Daoy (cell line): ENCODE measurements around the gene KHDRBS2. TPM values are rescaled to one million over a fixed set of nuclear protein-coding genes. Genes with fewer than 3 reads are reported as not detected.
"Not testable (repeated sequence)": the region's sequence is repeated elsewhere in the genome, so short reads cannot be mapped to it uniquely, and the experiment has no call there.

Experiments used
- DNase-seq: peaks from one replicate; pipeline ENCODE4 v3.0.0-alpha.2; 2015; ENCODE audit warnings: low read depth
- total RNA-seq: library from RNA; depleted of rRNA; stranded (reverse); fragments of >200 nt; shearing (Covaris generic); gene quantifications from 2 replicates; pipeline ENCODE4 v1.2.3, GENCODE V29; 2014

Gene KHDRBS2
- total RNA-seq, 1 experiment from 2014 or later, result not detected

DNA sequence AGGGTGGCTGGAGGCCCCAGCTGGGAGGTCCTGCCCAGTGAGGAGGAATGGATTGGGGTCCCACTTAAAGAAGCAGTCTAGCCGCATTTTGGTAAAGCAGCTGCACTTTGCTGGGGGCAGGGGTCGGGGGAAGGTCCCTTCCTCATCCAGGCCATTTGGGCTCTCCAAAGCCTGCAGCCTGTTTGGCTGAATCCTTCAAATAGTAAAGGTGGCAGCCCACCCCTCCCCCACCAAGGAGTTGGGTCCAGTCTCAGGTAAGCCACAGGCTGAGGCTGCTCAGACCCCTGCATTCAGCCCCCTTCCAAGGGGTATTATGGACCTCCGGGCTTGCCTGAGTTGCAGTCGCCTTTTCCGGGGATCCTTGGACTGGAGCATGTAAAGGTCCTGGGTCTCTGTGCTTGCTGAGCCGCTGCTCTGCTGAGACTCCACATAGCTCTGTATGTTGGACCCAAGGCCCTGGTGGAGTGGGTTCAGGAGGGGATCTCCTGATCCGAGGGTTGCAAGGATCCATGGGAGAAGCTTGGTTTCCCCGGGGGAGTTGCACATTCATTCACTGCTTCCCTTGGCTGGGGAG, 417.4 kb downstream of the KHDRBS2 start:
- no peak for DNase-seq

DNA sequence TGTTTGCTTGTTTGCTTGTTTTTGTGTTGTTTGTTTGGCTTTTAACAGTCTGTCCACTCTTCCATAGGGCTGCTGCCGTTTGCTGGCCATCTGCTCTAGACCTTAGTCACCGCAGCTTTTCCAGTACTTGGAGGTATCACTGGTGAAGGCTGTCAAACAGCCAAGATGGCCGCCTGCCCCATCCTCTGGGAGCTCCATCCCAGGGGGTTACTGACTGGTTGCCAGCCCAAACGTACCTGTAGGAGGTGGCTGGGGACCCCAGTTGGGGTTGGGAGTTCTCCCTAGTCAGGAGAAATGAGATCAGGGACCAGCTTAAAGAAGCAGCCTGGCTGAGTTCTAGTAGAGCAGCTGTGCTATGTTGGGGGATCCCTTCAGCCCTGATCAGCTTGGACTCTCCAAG, 418.4 kb downstream of the KHDRBS2 start:
- DNase-seq, result no peak

DNA sequence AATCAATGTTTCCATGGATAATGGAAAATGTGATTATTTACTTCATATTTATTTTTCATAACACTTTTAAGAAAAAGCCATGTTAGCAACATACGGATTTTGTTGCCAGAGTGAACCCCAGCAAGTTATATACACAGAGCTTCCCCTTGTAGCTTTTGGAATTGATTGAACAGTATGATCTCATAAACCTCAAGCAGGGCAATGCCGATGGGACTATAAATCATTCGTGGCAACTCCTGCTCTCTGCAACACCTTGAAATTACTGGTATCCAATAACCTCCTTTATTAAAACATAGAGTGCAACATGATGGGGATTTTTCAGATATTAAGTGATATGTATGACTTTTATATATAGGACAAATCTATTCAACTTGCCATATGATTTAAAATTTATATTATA, 428.5 kb downstream of the KHDRBS2 start:
- no peak for DNase-seq

- DNase-seq, result no peak
These were observed 444.1 kb downstream of the KHDRBS2 start for GRCh38 chr6:61841958-61842357.

- no peak for DNase-seq
These were observed 450.8 kb downstream of the KHDRBS2 start for GRCh38 chr6:61835237-61835636.

DNA sequence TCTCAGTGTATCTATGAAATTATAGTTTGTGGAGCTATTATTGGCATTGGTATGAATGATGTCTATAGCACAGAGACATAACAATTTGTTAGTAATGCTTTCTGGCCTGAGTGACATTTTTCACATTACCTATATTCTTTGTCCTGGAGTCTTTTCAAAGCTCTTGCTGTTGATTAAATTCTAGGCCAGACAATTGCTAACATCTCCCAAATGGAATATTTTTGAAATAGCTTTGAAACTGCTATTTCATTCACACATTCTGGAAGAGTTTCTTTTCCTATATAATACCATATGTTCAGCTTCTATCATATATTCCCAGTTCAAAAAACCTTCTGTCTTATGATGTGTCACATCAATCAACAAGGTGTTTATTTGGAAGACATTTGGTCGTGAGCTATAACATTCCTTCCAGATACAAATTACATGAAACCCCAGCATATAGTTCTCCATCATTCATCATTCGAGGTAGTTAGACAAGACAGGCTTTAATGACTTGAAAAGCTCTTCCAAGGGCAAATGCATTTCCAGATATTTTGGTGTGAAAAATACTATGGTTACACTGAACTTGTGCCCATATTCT, 452.8 kb downstream of the KHDRBS2 start:
- no peak for DNase-seq

DNA sequence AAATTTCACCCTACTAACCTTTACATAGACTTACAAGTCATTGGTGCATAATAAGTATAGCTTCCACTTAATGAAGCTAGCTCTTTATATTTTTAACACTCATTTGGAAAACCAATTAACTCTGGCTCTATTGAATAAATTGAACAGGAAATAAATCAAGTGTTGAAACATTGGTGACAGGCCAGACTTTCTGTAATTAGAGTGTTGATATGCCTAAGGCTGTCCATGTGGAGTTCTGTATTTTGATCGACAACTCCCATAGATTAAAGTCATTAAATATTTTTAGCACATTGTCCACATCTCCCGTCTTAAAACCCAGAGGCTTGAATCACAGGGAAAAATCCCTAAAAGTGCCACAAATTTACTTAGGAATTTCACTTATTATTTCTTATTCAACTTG, 468.3 kb downstream of the KHDRBS2 start:
- no peak for DNase-seq

- no peak for DNase-seq
These were observed 476.0 kb downstream of the KHDRBS2 start for GRCh38 chr6:61810047-61810446.

GRCh38 chr6:61809004-61809595, 476.9 kb downstream of the KHDRBS2 start:
- DNase-seq, result no peak

GRCh38 chr6:61787998-61788397, 498.0 kb downstream of the KHDRBS2 start:
- no peak for DNase-seq

- not testable (repeated sequence) for DNase-seq
These were observed 516.6 kb downstream of the KHDRBS2 start for GRCh38 chr6:61769446-61769845.

DNA sequence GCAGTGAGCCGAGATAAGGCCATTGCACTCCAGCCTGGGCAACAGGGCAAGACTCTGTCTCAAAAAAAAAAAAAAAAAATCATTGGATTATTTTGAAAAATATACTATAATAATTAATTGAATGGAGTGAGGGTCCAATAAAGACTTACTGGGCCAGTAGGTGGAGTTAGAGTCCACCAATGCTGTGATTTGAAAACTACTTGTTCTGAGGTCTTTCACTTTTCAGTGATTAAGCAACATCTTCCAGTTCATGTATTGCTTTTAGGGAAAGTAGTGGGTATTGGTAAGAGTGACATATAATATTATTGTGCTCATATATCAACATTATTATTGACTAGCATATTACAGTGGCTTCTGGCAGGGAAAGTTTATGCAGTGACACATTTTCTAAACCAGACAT, 530.3 kb downstream of the KHDRBS2 start:
- no peak for DNase-seq

GRCh38 chr6:61751986-61752385, 534.0 kb downstream of the KHDRBS2 start:
- no peak for DNase-seq

GRCh38 chr6:61745994-61746393, 540.0 kb downstream of the KHDRBS2 start:
- no peak for DNase-seq

DNA sequence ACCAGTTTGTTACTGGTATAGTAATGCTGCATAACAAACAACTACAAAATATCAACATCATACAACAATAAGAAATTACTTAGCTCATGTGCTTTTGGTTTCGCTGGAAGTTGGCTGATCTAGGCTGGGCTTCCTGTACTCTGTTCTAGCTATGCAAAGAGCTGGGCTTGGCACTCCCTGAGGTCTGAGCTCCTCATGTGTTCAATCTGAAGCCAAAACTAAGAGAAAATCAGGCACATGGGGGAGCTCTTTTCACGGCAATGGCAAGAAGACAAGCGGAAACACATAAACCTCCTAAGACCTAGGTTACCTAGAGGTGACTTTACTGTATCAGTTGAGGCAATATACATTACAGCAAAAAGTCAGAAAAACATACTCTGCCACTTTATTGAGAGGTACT, 574.2 kb downstream of the KHDRBS2 start:
- DNase-seq, result no peak

DNA sequence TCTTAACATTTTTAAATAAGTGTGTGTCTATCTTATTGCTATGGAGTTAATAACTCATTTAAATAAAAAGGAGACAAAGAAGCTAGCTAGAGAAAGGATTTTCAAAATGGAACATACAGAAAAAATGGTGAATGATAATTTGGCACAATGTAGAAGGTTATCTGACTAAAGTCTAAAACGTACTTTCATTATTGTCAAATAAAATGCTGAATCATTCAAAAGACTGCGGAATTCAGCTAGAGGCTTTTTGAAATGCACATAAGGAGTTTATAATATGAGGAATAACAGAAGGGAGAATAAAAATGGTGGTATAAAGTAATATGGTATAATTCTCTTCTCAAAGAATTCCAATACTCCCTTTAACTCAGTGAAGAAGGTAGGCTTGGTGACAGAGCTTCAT, 597.9 kb downstream of the KHDRBS2 start:
- DNase-seq, result no peak

DNA sequence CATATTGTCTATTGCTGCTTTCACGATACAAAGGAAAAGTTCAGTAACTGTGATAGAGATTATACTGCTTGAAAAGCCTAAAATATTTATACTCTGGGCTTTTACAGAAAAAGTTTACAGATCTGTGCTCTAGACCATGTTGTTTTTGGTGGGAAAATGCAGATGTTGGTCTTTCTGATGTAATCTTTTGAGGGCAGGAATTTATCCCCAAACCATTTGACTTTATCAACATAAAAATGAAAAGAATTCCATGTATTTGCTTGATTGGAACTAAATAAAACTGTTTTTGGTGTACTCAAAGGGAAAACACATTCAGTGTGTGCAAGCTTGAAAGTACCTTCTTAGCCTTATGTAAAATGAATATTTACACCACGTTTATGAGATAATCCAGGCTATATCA, 603.5 kb downstream of the KHDRBS2 start:
- no peak for DNase-seq

- no peak for DNase-seq
These were observed 606.4 kb downstream of the KHDRBS2 start for GRCh38 chr6:61679625-61680024.

GRCh38 chr6:61675734-61676133, 610.3 kb downstream of the KHDRBS2 start:
- DNase-seq, result no peak

GRCh38 chr6:61649845-61650244, 636.2 kb downstream of the KHDRBS2 start:
- no peak for DNase-seq

- DNase-seq, result no peak
These were observed 645.6 kb downstream of the KHDRBS2 start for GRCh38 chr6:61640463-61640862.
